ENCODE data around the gene RAD9A.

The RAD9A gene

GRCh38 chr11:67373648-67374570 is 17.9 kb upstream of the RAD9A start:
- Mint-ChIP-seq H3K9me3 (no peaks in the 10 kb centered on the region), H3K27me3 (ENCODE audit: low read depth, poor library complexity) (peaks cover 2% of the 10 kb centered on the region), H3K4me3 (peak overlapping the region; percentile 88), H3K4me1 (peaks cover 75% of the 10 kb centered on the region), H3K36me3 (ENCODE audit: low read depth) (no peaks in the 10 kb centered on the region), H3K27ac (peak overlapping the region; percentile 68)
- peak; percentile 69 for DNase-seq
- peak; percentile 51 for TF ChIP-seq CTCF (IDR thresholded peaks at IDR 0.05)

DNA sequence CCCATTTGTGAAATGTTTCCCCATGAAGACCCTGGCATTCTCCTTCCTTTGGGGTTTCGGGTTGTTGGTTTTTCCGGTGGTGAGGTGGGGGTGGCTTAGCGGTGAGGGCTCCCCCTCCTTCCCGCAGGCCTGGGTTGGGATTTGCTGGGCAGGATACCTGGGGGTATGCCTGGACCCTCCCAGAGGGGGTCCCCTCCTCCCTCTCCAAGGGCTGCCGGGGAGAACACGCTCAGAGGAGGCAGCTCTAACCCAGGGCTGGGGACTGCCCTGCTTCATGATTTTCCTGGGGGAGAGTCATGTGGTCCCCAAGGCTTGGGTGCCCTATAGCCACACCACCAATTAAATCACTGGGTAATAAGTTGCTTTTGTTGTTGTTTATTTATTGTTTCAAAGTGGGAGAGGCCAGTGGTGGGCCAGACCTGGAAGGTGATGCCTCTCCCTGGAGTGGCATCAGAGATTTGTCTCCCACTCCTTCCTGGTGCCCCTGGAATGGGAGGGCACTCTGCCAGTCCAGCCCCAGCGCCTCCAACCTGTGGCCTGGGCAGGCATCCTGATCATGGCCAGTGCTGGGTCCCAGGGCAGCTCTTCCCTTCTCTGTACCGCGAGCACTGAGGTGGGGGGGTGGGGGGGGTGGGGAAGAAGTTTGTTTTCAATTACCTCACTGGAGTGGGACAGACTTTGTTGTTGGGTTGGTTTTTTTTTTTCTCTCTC is 17.1 kb upstream of the RAD9A start:
- Mint-ChIP-seq H3K4me1 (peaks cover 71% of the 10 kb centered on the region), H3K27ac (no peak overlapping the region), H3K4me3 (peak overlapping the region; percentile 88), H3K27me3 (ENCODE audit: low read depth, poor library complexity) (peaks cover 2% of the 10 kb centered on the region), H3K9me3 (no peaks in the 10 kb centered on the region), H3K36me3 (ENCODE audit: low read depth) (no peaks in the 10 kb centered on the region)
- no peak for DNase-seq
- no peak for TF ChIP-seq CTCF (IDR thresholded peaks at IDR 0.05)

DNA sequence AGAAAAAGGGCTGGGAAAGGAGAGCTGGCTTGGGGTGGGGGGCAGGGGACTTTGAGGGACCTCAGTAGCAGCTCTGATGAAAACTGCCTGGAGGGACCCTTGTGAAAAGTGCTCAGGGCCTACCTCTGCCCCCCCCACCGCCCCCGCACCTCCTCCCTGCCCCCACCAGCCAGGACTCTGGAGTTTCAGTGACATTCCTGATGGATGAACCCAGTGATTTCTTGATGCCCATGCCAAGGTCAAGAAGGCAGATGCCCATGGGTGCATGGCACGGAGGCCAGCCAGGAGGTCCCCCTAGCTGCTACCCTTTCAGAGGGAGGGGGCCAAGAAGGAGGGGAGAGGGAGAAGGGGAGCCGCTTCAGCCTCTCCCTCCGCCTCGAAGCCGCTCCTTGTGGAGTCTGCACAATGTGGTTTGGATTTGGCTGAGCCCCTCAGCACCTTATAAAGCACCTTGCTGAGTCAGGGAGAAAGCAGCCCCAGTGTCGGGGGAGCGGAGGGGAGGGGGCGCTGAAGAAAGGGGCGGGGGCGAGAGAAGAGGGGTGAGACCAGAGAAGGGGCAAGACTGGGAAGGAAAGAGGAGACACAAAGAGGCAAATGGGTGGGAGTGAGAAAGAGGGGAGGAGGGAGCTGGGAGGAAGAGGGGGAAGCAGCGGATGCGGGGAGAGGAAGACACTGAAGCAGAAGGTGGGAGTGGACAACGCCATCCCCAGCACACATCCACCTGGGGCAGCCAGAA is 16.3 kb upstream of the RAD9A start:
- no peak overlapping the region for H3K27ac Mint-ChIP-seq
- H3K36me3 Mint-ChIP-seq (ENCODE audit: low read depth) = no peaks in the 10 kb centered on the region
- TF ChIP-seq CTCF (IDR thresholded peaks at IDR 0.05) = no peak
- DNase-seq = no peak
- no peaks in the 10 kb centered on the region for H3K9me3 Mint-ChIP-seq
- peaks cover 2% of the 10 kb centered on the region for H3K27me3 Mint-ChIP-seq (ENCODE audit: low read depth, poor library complexity)
- H3K4me1 Mint-ChIP-seq = peaks cover 67% of the 10 kb centered on the region
- H3K4me3 Mint-ChIP-seq = peak overlapping the region; percentile 63

GRCh38 chr11:67376063-67376820 is 15.5 kb upstream of the RAD9A start:
- H3K4me3 Mint-ChIP-seq = peak overlapping the region; percentile 63
- DNase-seq = no peak
- no peaks in the 10 kb centered on the region for H3K9me3 Mint-ChIP-seq
- TF ChIP-seq CTCF (IDR thresholded peaks at IDR 0.05) = no peak
- peaks cover 64% of the 10 kb centered on the region for H3K4me1 Mint-ChIP-seq
- peaks cover 2% of the 10 kb centered on the region for H3K27me3 Mint-ChIP-seq (ENCODE audit: low read depth, poor library complexity)
- H3K36me3 Mint-ChIP-seq (ENCODE audit: low read depth) = no peaks in the 10 kb centered on the region
- H3K27ac Mint-ChIP-seq = peak overlapping the region; percentile 51

All from nephron progenitor cell (in vitro differentiated cells).